ENCODE results near the gene GRM5.

GRM5 gene

DNA sequence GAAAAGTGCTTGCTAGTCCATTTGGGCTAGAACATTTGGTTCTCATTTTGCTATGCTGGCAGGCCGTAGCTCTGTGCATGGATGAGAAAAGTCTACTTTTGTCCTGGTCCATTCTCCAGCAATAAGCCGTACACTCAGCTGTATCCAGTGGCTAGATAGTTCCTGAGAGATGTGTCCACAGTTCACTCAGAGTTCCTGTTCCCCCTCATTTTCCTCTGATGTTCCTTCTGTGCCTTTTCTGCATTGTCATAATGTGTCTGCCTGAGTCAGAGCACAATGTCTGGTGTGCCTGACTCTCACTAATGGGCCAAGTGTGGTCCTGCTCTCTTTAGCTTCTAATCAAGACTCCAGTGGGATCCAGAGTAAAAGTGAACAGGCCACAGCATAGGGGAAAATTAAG, 512.6 kb downstream of the GRM5 start:
- no peak for DNase-seq (ENCODE audit: extremely low spot score)
- ChIA-PET CTCF (interaction anchor here (0.8 to 4.6 kb wide), 14 partner anchors 10 to 830 kb away, joined by 3 to 76 read pairs (median 6); no protein-coding TSS in a partner anchor), POLR2A (no interaction called here)
- TF ChIP-seq, protein P1, sequence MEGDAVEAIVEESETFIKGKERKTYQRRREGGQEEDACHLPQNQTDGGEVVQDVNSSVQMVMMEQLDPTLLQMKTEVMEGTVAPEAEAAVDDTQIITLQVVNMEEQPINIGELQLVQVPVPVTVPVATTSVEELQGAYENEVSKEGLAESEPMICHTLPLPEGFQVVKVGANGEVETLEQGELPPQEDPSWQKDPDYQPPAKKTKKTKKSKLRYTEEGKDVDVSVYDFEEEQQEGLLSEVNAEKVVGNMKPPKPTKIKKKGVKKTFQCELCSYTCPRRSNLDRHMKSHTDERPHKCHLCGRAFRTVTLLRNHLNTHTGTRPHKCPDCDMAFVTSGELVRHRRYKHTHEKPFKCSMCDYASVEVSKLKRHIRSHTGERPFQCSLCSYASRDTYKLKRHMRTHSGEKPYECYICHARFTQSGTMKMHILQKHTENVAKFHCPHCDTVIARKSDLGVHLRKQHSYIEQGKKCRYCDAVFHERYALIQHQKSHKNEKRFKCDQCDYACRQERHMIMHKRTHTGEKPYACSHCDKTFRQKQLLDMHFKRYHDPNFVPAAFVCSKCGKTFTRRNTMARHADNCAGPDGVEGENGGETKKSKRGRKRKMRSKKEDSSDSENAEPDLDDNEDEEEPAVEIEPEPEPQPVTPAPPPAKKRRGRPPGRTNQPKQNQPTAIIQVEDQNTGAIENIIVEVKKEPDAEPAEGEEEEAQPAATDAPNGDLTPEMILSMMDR (IDR thresholded peaks at IDR 0.05; ENCODE audit: control extremely low read depth, extremely low read depth, low read depth, missing control alignments) = no peak

DNA sequence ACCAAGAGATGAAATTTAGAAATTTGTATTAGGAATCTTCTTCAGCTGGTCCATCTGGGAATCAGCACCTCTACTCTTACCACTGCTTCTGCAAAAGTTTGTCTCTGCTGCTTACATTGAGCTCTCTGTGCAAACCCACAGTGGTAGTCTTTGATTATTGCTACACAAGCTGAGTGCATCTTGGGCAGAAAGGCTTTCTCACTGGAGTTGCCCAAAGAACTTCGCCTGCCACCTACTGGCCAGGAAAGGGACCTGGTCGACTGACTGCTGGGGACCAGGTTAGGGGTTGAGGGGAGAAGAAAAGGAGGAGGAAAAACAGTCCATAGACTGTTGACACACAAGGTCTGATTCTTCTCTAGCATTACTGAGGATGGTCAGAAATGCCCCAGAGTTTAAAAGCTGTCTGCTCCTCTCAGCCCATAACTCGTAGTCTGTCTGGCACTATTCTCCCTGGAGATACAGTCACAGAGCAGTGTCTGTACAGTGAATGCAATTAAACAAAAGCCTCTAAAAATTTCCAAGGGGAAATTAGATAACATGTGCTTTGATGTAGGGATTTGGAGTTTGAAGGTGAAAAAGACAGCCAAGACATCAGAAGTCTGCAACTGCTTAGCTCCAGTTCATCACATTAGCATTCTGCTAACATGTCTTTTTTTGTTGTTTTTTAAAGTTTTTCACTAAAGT, 513.3 kb downstream of the GRM5 start:
- peak; percentile 38 for DNase-seq (ENCODE audit: extremely low spot score)
- ChIA-PET POLR2A (no interaction called here), CTCF (interaction anchor here (0.6 to 4.6 kb wide), 39 partner anchors 9 to 1613 kb away, joined by 3 to 76 read pairs (median 5); no protein-coding TSS in a partner anchor)
- TF ChIP-seq, protein P1 (IDR thresholded peaks at IDR 0.05; ENCODE audit: control extremely low read depth, extremely low read depth, low read depth, missing control alignments) = peak; percentile 89

DNA sequence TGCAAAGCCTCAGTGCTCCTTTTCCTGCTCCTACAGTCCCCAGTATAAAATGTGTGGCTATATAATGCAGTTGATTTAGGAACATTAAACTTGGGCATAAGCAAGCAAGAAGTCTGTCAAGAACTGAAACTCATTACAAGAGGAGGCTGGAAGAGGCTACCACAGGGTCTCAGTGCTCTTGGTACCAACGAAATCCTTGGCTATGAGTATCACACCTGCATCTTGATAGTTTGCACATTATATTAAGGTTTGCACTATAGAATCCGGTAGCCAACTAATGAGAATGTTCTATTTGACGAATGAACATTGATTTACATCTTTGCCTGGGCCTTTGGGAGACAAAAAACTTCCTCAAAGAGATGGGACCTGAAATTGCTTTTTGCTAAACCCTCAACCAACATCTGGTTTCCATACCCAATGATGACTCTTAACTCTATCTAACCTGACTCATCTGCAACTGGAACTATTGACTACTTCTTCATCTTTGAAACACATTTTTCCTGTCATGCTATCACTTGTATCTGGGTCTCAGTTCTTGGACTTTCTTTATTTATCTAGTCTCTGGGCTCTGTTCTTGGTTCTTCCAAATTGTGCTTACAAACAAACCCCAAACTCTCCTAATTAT, 521.0 kb downstream of the GRM5 start:
- ChIA-PET CTCF (interaction anchor here (0.7 to 4.5 kb wide), 14 partner anchors 8 to 593 kb away, joined by 3 to 86 read pairs (median 6); no protein-coding TSS in a partner anchor), POLR2A (no interaction called here)
- no peak for DNase-seq (ENCODE audit: extremely low spot score)
- TF ChIP-seq, protein P1 (IDR thresholded peaks at IDR 0.05; ENCODE audit: control extremely low read depth, extremely low read depth, low read depth, missing control alignments) = no peak

DNA sequence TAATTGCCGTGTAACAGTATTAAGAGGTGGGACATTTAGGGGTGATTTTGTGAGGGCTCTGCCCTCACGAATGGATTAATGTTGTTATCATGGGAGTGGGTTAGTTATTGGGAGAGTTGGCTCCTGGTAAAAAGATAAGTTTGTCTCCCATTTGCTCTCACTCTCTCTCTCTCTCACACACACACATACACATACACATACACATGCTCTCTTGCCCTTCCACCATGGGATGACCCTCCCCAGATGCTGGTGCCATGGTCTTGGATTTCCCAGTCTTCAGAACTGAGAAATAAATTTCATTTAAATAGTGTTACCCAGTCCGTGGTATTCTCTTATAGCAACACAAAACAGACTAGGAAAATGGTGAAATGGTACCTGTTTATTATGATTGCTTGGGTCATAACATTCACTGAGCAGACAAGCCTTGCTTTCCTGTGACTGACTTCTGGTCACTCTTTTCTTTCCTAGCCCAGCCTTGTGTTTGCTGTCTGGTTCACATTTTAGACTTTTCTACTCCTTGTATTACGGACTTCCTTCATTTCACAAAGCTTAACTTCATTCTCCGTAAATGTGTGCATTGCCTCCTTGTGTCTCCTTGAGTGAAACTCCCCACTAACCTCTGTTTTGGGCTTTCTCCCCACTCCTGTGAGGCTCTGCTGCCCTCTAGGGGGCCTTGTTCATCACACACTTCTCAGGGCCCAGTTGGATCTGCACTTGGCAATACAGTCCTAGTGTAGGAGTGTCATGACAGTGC, 521.7 kb downstream of the GRM5 start:
- TF ChIP-seq, protein P1 (IDR thresholded peaks at IDR 0.05; ENCODE audit: control extremely low read depth, extremely low read depth, low read depth, missing control alignments) = peak; percentile 93

DNA sequence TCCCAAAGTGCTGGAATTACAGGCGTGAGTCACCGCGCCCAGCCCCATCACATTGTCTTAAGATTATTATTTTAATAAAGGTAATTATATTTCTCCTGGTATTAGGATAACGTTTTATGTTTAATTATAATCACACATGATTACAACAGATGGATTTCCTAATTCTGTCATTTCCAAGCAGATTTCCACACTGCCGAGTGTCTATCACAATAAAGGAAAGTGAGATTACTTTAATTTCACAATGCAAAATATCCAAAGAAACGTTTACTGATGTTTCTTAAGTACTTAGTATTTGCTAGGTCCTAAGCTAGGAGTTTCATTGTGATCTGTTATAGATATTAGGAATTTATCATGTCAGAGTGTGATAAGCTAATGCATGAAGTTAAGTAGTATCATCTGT, 524.8 kb downstream of the GRM5 start:
- POLR2A ChIA-PET = no interaction called here
- DNase-seq (ENCODE audit: extremely low spot score) = no peak
- TF ChIP-seq, protein P1 (IDR thresholded peaks at IDR 0.05; ENCODE audit: control extremely low read depth, extremely low read depth, low read depth, missing control alignments) = no peak
- CTCF ChIA-PET = interaction anchor here (1.2 to 4.5 kb wide), 5 partner anchors 10 to 524 kb away, joined by 3 to 86 read pairs (median 19); no protein-coding TSS in a partner anchor

More for the DNA sequence above, 521.7 kb downstream of the GRM5 start:
- DNase-seq (ENCODE audit: extremely low spot score) = peak; percentile 61
- POLR2A ChIA-PET = no interaction called here
- CTCF ChIA-PET = interaction anchor here (0.6 to 4.5 kb wide), 31 partner anchors 8 to 666 kb away, joined by 3 to 86 read pairs (median 4); no protein-coding TSS in a partner anchor

DNA sequence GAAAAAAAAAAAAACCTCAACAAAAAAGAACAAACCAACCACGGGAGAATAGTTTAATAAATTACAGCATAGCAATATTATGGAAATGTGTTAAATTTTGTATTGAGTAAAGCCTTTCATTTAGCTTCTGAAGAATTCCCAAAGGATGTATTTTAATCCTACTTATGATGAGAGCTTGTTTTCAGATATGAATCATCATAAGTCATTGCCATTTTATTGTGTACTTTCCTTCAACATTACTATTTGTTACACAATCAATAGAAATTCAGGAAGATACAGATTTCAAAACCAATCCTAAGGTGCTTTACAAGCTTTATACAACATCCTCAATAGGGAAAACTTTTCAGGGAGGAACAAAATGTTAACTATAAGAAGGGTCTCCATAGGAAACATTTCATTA, 527.7 kb downstream of the GRM5 start:
- DNase-seq (ENCODE audit: extremely low spot score) = no peak
- ChIA-PET POLR2A (no interaction called here), CTCF (interaction anchor here (1.0 to 5.3 kb wide), 6 partner anchors 9 to 522 kb away, joined by 4 to 29 read pairs (median 6); no protein-coding TSS in a partner anchor)
- TF ChIP-seq, protein P1 (IDR thresholded peaks at IDR 0.05; ENCODE audit: control extremely low read depth, extremely low read depth, low read depth, missing control alignments) = no peak

All from GM10248 (cell line).